Activated CD8-positive, alpha-beta memory T cell treated with anti-CD3 and anti-CD28 coated beads, Interleukin-2, amount 10 ng/mL, durations not matched to agents 7 days and 5 days (primary cell): ENCODE results near the gene CELF2. TPM values are rescaled to one million over a fixed set of nuclear protein-coding genes. Genes with fewer than 3 reads are reported as not detected.

Experiments
- ATAC-seq: fragments of 150-1000 bp; cut with Tn5 transposase; one replicate; pipeline ENCODE4 v1.10.0; 2021; ENCODE audit warnings: moderate library complexity
- CTCF ChIA-PET: fragments of 350-600 bp; sonication (Branson Sonifier 250); formaldehyde crosslinking; loops from one replicate; lab custom pipeline; 2021; ENCODE audit warnings: antibody characterized with exemption; lab: Charles Lee
- DNase-seq: peaks from one replicate; pipeline ENCODE4 v3.0.0-alpha.2; 2020
- H3K27ac Mint-ChIP-seq: one replicate; pipeline ENCODE4 v1.8.0; 2021; ENCODE audit warnings: mild to moderate bottlenecking, mixed read lengths
- H3K27me3 Mint-ChIP-seq: one replicate; pipeline ENCODE4 v1.8.0; 2021; ENCODE audit warnings: mixed read lengths
- H3K36me3 Mint-ChIP-seq: one replicate; pipeline ENCODE4 v1.8.0; 2021; ENCODE audit warnings: mild to moderate bottlenecking, mixed read lengths
- H3K4me1 Mint-ChIP-seq: one replicate; pipeline ENCODE4 v1.8.0; 2021; ENCODE audit warnings: mixed read lengths
- H3K4me3 Mint-ChIP-seq: one replicate; pipeline ENCODE4 v1.8.0; 2021; ENCODE audit warnings: mild to moderate bottlenecking, moderate library complexity, mixed read lengths
- H3K9me3 Mint-ChIP-seq: one replicate; pipeline ENCODE4 v1.8.0; 2022; ENCODE audit warnings: low read depth, mixed read lengths
- total RNA-seq, 2 experiments: library from RNA; stranded (reverse); gene quantifications; one replicate each; pipeline ENCODE4 v1.2.3, GENCODE V29; 2021

Gene CELF2
- total RNA-seq, 2 experiments from 2014 or later, result 205 to 219 TPM

DNA sequence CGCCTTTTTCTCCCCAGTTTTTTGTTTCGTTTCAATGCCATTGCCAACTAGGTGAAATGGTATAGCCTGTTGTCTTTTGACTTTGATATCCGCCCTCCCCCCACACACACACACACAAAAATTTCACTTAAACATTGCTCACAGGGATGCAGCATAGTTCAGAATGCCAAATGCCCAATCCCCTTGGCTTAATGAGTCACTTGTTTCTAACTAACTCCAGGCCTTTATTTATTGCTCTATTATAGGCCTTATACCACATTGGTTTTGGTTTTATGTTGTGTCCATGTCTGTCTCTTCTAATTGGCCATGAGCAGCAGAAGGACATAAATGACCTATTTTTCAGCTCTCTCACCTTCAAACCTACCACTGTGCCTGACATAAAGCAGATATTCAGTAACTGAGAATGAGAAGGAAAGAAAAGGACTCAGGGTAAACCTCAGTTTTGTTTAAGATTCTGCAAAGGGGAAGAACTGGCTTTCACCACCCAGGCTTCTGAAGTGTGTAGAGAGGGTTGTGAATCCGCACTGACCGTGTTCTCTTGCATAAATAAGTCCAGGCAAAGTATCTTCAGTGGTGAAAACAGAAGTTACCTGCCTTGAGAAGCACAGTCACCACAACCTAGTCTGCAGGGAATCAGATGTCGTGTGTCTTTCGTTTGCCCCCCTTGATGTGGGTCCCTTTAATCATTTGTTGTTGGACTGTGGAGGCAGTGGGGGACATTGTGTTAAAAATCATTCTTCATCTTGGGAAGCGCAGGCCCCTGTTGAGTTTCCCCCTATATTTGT, 139.8 kb downstream of the CELF2 start:
- H3K4me3 Mint-ChIP-seq, result no peak overlapping the region
- H3K36me3 Mint-ChIP-seq, result peaks cover 9% of the 10 kb centered on the region
- peak overlapping the region; percentile 29 for H3K27ac Mint-ChIP-seq
- CTCF ChIA-PET, result interaction anchor here (0.6 kb wide), 1 partner anchor 13 kb away, joined by 4 read pairs; no protein-coding TSS in a partner anchor
- H3K4me1 Mint-ChIP-seq, result peaks cover 56% of the 10 kb centered on the region
- no peak for DNase-seq
- no peaks in the 10 kb centered on the region for H3K27me3 Mint-ChIP-seq
- no peaks in the 10 kb centered on the region for H3K9me3 Mint-ChIP-seq
- ATAC-seq, result no peak

DNA sequence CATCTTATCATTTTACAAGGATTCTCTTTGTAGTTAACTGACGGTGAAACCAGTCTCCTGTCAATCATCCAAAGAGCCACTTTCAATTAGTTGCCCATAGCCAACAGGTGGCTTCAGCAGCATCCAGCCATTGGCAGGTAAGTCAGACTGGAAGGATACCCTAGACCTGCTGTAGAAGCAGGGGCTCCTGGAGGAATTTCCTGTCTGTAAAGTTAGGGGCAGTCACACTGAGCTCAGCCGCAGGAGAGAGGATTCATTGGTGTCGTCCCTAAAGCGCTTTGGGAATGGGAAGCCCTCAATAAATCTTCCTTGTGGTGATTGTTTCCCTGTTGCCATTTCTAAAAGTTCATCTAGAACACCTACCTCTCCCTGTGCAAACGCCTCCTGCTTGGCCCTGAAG, 140.4 kb downstream of the CELF2 start:
- peaks cover 9% of the 10 kb centered on the region for H3K36me3 Mint-ChIP-seq
- CTCF ChIA-PET, result interaction anchor here (0.6 to 2.8 kb wide), 3 partner anchors 8 to 850 kb away, joined by 3 to 19 read pairs (median 4); no protein-coding TSS in a partner anchor

DNA sequence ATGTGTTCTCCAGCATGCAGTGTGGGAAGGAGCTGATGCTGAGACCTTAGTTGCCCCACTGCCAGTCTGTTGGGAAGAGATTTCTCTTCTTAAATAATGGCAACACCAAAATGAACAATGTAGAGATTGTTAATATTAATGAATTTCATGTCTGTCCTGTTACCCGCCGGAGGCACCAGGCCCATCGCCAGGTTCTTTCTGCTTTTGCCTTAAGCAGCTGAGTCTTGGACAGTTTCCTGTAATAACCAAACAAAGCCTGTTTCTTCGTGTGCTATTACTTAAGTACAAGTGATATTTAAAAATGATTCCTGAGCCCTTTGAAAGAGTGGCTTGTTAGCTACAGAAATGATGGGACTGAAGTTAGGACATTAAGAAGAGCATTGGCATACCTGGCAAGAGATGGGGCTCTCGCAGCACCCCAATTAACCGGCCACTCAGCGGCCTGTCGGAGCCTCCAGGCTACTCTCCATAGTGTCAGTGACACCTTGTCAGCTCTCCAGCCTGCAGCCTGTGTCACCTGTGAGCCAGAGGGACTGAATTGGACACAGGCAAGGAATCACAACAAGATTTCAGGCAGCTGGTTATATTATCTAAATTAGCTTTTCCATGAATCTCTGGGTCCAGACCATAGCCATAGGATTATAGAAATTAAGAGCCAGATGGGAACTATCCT, 142.0 kb downstream of the CELF2 start:
- H3K36me3 Mint-ChIP-seq, result peaks cover 9% of the 10 kb centered on the region
- ATAC-seq, result no peak
- CTCF ChIA-PET, result interaction anchor here (0.7 to 2.8 kb wide), 2 partner anchors 10 to 54 kb away, joined by 3 to 19 read pairs; no protein-coding TSS in a partner anchor

More for the DNA sequence above, 140.4 kb downstream of the CELF2 start:
- Mint-ChIP-seq H3K27me3 (no peaks in the 10 kb centered on the region), H3K4me1 (peaks cover 59% of the 10 kb centered on the region), H3K9me3 (no peaks in the 10 kb centered on the region), H3K27ac (no peak overlapping the region), H3K4me3 (no peak overlapping the region)
- DNase-seq, result no peak
- no peak for ATAC-seq

DNA sequence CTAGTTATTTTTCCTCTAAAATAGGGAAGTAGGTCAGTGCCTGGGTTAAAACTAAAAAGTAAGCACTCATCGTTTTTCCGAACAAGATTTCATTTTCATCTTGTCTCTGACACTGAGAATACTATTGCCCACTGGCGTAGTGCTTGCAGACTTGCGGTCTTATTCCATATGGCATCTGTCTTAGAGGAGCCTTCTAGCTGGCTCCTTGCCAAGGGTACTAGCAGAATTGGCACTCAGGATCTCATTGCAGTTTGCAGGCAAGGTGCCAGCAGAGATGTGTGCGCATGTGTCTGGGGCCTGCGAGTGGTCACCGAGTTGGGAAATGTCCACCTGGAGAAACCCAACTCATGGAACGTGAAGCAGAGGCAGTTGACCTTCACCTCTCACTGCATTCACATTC, 143.4 kb downstream of the CELF2 start:
- Mint-ChIP-seq H3K9me3 (no peaks in the 10 kb centered on the region), H3K27me3 (no peaks in the 10 kb centered on the region), H3K36me3 (peaks cover 13% of the 10 kb centered on the region), H3K27ac (no peak overlapping the region), H3K4me1 (peaks cover 55% of the 10 kb centered on the region), H3K4me3 (no peak overlapping the region)
- DNase-seq (peak; percentile 25), ATAC-seq (no peak)
- CTCF ChIA-PET, result interaction anchor here (1.0 to 1.7 kb wide), 3 partner anchors 11 to 18 kb away, joined by 3 to 5 read pairs (median 3); no protein-coding TSS in a partner anchor

More for the DNA sequence above, 142.0 kb downstream of the CELF2 start:
- Mint-ChIP-seq H3K27ac (no peak overlapping the region), H3K27me3 (no peaks in the 10 kb centered on the region), H3K9me3 (no peaks in the 10 kb centered on the region), H3K4me1 (peaks cover 61% of the 10 kb centered on the region), H3K4me3 (no peak overlapping the region)
- DNase-seq, result peak; percentile 15

DNA sequence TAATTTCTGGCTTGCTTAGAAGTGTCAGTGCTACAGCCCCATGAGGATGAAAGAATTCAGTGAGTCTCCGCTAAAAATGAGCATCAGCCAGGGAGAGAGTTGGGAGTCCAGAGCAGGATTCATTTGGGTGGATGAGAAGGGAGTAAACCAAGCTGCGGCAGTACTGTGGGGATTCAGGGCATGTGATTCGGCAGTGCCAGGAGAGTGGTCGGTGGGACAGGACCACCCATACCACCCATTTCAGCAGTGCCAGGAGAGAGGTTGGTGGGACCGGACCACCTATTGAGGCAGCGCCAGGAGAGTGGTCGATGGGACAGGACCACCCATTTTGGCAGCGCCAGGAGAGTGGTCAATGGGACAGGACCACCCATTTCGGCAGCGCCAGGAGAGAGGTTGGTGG, 144.2 kb downstream of the CELF2 start:
- H3K4me3 Mint-ChIP-seq, result no peak overlapping the region
- ATAC-seq, result no peak
- no peaks in the 10 kb centered on the region for H3K9me3 Mint-ChIP-seq
- H3K27ac Mint-ChIP-seq, result peak overlapping the region; percentile 97
- no peaks in the 10 kb centered on the region for H3K27me3 Mint-ChIP-seq
- peaks cover 48% of the 10 kb centered on the region for H3K4me1 Mint-ChIP-seq
- CTCF ChIA-PET, result interaction anchor here (1.0 to 1.7 kb wide), 3 partner anchors 12 to 17 kb away, joined by 3 to 5 read pairs (median 3); no protein-coding TSS in a partner anchor
- peak; percentile 21 for DNase-seq
- peaks cover 13% of the 10 kb centered on the region for H3K36me3 Mint-ChIP-seq

DNA sequence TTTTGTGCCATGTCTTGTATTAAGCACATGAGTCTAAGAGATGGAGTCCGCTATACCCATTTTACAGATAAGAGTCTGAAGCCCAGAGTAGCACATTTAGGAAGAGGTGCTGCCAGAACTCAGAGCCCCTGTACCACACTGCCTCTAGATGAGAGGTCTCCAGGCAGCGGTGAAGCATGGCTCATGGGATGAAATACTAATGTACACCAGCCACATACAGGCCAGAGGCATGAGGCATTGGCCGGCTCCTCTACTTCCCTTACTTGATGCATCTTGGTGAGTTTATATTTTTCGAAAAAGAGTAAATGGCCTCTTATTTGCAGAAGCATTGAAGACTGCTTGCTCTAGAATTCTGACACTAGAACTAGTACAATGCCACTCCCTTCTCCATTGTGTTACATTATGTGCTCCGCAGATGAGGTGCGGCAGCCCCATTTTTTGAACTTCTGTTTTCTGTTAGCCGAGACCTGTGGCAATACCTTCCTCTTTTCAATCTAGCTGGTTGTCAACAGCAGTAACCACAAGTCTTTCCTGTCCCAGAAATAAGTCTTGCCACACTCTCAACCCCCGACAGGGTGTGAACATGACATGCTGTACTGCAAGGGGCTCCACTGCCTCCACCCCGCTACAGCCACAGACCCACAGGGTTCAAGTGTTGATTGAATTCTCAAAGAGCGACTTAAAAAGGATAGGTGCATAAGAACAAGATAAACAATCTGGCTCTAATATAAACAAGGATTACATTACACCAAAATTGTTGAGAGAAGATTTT, 145.3 kb downstream of the CELF2 start:
- H3K4me3 Mint-ChIP-seq, result no peak overlapping the region

DNA sequence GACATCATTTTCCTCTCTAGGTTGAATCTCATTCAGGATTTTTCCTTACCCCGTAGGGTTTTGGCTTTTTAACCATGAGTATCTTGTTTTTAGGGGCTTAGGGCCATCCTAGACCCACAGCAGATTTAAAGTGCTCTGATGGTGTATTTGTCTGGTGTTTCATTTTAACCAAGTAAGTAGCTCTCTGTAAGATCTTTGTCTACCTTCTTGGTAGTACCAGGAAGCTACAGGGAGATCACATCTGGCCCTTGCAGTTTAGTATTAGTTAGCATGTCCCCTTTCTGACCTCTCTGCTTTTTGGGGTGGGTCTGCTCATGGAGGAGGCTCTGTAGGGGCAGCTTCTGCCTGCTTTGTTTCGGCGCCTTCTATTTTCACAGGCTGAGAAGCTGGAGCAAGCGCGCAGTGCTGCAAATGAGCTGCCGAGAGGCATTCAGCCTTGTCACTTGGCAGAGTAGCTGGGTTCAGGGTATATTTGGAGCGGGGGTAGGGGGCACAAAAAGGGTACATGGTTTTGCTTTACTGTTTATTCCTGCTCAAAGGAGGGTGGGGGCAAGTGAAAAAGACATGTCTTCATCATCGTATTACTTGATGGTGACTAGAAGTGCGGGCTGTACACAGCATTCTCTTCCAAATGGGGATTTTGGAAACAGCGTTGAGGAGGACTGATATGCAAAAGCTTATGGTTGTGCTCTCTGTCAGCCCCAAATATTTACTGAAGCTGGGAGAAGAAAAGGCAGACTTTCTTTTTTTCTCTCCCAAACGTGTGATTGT, 146.3 kb downstream of the CELF2 start:
- H3K4me1 Mint-ChIP-seq, result peaks cover 35% of the 10 kb centered on the region
- H3K27ac Mint-ChIP-seq, result peak overlapping the region; percentile 97
- no peaks in the 10 kb centered on the region for H3K27me3 Mint-ChIP-seq
- ATAC-seq (no peak), DNase-seq (no peak)
- peaks cover 13% of the 10 kb centered on the region for H3K36me3 Mint-ChIP-seq
- no peaks in the 10 kb centered on the region for H3K9me3 Mint-ChIP-seq
- H3K4me3 Mint-ChIP-seq, result no peak overlapping the region
- CTCF ChIA-PET, result interaction anchor here (1.2 to 9.4 kb wide), 5 partner anchors 13 to 106 kb away, joined by 3 to 189 read pairs (median 38); no protein-coding TSS in a partner anchor

More for the DNA sequence above, 145.3 kb downstream of the CELF2 start:
- ATAC-seq (peak; percentile 67), DNase-seq (peak; percentile 95)
- Mint-ChIP-seq H3K4me1 (peaks cover 39% of the 10 kb centered on the region), H3K36me3 (peaks cover 13% of the 10 kb centered on the region), H3K27ac (peak overlapping the region; percentile 97), H3K27me3 (no peaks in the 10 kb centered on the region), H3K9me3 (no peaks in the 10 kb centered on the region)
- CTCF ChIA-PET, result interaction anchor here (1.2 to 9.4 kb wide), 4 partner anchors 14 to 50 kb away, joined by 3 to 189 read pairs (median 80); no protein-coding TSS in a partner anchor

DNA sequence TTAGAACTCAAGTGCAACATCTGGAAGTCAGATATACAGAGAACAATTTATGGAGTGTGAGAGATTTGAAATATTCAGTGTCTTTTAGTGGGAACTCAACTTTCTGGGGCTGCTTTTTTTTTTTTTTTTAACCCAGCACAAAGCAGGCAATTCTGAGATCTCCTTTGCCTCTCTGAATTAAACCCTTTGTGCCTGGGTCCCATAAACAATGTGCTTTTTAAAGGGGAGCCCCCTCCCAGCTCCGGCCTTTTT, 146.8 kb downstream of the CELF2 start:
- CTCF ChIA-PET, result interaction anchor here (1.2 to 9.4 kb wide), 6 partner anchors 12 to 106 kb away, joined by 3 to 189 read pairs (median 22); no protein-coding TSS in a partner anchor
- no peak overlapping the region for H3K4me3 Mint-ChIP-seq
- H3K4me1 Mint-ChIP-seq, result peaks cover 35% of the 10 kb centered on the region
- ATAC-seq, result no peak
- H3K36me3 Mint-ChIP-seq, result peaks cover 13% of the 10 kb centered on the region
- DNase-seq, result no peak
- no peaks in the 10 kb centered on the region for H3K27me3 Mint-ChIP-seq
- H3K27ac Mint-ChIP-seq, result peak overlapping the region; percentile 97
- no peaks in the 10 kb centered on the region for H3K9me3 Mint-ChIP-seq

DNA sequence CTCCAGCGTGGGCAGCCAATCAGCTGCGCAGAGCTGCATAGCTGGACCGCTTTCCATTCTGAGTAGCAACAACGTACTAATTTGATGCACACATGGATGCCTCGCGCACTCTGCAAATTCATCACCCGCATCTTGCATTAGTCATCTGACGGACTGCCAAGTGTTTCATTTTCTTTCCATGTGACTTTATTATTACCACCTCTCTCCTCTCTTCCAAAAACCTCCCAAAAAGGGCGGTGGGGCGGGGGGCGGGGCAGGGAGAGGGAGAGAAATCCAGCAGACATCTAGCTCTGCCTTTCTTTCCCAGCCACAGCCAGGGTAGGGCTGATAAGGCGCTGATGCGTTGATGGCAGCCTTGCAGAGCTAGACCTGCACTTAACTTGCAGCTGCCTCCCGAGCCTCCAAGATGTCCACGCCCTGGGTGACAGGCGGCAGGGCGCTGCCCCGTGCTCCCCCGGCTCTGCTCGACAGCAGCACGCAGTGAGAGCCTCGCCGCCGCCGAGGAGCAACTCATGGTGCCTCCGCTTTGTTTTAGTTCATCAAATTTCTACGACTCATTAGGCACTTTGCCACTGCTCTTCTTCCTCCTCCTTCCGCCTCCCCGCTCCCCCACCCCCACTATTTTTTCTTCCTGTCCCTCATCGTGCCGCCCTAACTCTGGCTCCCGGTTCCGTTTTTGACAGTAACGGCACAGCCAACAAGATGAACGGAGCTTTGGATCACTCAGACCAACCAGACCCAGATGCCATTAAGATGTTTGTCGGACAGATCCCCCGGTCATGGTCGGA, 147.3 kb downstream of the CELF2 start:
- peak; percentile 44 for ATAC-seq
- Mint-ChIP-seq H3K27me3 (no peaks in the 10 kb centered on the region), H3K9me3 (no peaks in the 10 kb centered on the region), H3K27ac (peak overlapping the region; percentile 97), H3K4me3 (no peak overlapping the region), H3K36me3 (peaks cover 13% of the 10 kb centered on the region), H3K4me1 (peaks cover 35% of the 10 kb centered on the region)
- DNase-seq, result peak; percentile 90
- CTCF ChIA-PET, result interaction anchor here (0.9 to 9.4 kb wide), 6 partner anchors 12 to 105 kb away, joined by 4 to 189 read pairs (median 22); no protein-coding TSS in a partner anchor

DNA sequence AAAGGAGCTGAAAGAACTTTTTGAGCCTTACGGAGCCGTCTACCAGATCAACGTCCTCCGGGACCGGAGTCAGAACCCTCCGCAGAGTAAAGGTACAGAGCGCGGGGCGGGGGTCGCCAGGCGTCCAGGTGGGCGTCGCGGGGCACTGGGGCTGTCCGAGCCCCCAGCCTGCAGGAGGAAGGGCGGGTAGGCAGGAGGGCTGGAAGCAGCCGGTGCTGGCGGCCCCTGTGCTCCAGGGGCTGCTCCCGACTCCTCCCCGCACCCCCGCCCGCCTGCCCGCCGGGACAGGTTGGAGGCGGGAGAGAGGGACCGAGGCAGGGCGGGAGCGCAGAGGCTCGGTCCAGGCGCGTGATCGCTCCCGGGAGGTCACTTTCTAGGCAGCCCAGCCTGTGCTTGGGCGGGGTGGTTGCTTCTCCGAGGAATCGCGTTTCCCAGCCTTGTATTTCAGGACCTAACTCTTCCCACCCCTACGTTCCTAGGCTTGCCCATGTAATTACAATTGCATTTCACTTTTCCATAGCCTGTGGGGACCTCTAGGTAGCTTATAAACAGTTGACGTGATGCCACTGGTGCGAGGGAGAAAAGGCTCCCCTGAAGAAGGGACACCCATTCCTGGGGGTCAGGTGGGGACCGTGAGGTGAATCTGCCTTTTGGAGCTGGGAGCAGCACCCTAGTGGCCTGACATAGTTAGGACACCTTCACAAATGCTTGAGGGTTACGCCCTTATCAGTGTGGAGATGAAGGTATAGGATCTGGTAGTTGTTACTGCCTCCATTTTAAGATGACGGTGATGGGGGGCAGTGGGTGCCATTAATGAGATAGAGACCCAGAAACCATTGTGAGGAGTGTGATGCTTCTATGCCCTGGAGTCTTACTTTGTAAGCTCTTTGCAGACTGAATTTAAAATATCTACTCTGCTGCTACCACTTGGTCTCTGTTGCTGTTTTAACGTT, 148.2 kb downstream of the CELF2 start:
- H3K4me3 Mint-ChIP-seq, result no peak overlapping the region
- peak; percentile 60 for ATAC-seq

DNA sequence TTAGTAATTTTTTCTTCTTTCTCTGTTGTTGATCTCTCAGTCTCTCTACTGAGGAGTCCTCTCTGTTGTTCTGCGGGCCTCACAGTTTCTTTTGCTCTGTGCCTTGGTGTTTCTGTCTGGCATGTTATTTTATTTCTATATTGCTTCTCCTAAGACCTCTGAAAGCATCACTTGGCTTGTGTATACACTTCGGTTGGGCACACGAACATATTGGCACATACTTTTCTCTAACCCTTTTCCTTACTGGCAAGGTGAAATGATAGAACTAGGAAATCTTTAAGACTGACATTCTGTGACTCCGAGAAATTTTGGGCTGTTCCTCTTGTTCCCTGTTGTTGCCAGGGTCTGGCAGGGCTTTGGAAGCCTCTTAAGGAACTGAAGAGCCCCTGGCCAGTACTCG, 148.9 kb downstream of the CELF2 start:
- CTCF ChIA-PET, result interaction anchor here (0.8 to 9.4 kb wide), 8 partner anchors 10 to 104 kb away, joined by 3 to 189 read pairs (median 5); no protein-coding TSS in a partner anchor
- Mint-ChIP-seq H3K4me1 (peaks cover 27% of the 10 kb centered on the region), H3K9me3 (no peaks in the 10 kb centered on the region), H3K4me3 (no peak overlapping the region), H3K27ac (no peak overlapping the region), H3K36me3 (peaks cover 13% of the 10 kb centered on the region), H3K27me3 (no peaks in the 10 kb centered on the region)
- DNase-seq, result no peak
- ATAC-seq, result no peak

More for the DNA sequence above, 148.2 kb downstream of the CELF2 start:
- Mint-ChIP-seq H3K27ac (peak overlapping the region; percentile 97), H3K4me1 (peaks cover 33% of the 10 kb centered on the region), H3K27me3 (no peaks in the 10 kb centered on the region), H3K9me3 (no peaks in the 10 kb centered on the region), H3K36me3 (peaks cover 13% of the 10 kb centered on the region)
- CTCF ChIA-PET, result interaction anchor here (0.8 to 9.4 kb wide), 10 partner anchors 11 to 105 kb away, joined by 3 to 189 read pairs (median 4); no protein-coding TSS in a partner anchor
- peak; percentile 91 for DNase-seq
